PC-9 (cell line): ENCODE results near the gene UBE2G1.

Source experiments
- EZH2 ChIP-seq: fragments of 200-600 bp; sonication (generic); IDR thresholded peaks from 2 replicates; pipeline ENCODE4 v1.8.0; 2017; ENCODE audit warnings: antibody characterized with exemption, low read depth
- TF ChIP-seq, protein P1 (sequence below): fragments of 200-600 bp; sonication (generic); conservative IDR thresholded peaks from 2 replicates; pipeline ENCODE4 v1.6.1; 2017; ENCODE audit warnings: mixed run types, antibody characterized with exemption, mild to moderate bottlenecking, moderate library complexity

GRCh38 chr17:4365628-4366326 lies 698 bp downstream of the UBE2G1 start:
- TF ChIP-seq, protein P1, sequence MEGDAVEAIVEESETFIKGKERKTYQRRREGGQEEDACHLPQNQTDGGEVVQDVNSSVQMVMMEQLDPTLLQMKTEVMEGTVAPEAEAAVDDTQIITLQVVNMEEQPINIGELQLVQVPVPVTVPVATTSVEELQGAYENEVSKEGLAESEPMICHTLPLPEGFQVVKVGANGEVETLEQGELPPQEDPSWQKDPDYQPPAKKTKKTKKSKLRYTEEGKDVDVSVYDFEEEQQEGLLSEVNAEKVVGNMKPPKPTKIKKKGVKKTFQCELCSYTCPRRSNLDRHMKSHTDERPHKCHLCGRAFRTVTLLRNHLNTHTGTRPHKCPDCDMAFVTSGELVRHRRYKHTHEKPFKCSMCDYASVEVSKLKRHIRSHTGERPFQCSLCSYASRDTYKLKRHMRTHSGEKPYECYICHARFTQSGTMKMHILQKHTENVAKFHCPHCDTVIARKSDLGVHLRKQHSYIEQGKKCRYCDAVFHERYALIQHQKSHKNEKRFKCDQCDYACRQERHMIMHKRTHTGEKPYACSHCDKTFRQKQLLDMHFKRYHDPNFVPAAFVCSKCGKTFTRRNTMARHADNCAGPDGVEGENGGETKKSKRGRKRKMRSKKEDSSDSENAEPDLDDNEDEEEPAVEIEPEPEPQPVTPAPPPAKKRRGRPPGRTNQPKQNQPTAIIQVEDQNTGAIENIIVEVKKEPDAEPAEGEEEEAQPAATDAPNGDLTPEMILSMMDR = no peak
- no peak for TF ChIP-seq EZH2
